CD14-positive monocyte (primary cell): ENCODE data around the gene SNX18. TPM values are rescaled to one million over a fixed set of nuclear protein-coding genes. Genes with fewer than 3 reads are reported as not detected.

Experiments
- DNase-seq, 3 donors: peaks; one replicate each; pipeline ENCODE4 v3.0.0-alpha.2; 2011 to 2022
- H2AFZ ChIP-seq: 2 replicates; pipeline ENCODE4 v1.6.0; 2012; ENCODE audit warnings: mild to moderate bottlenecking, low read depth, low read length, inconsistent platforms; ENCODE audit not compliant: insufficient read depth, poor library complexity, severe bottlenecking
- H3K27ac ChIP-seq, 2 donors: 1 replicate in 1 of 2; 2 replicates in 1 of 2; pipeline ENCODE4 v1.5.1; 2012 to 2013; ENCODE audit warnings: low read length in 2 of 2, control low read depth in 1 of 2, inconsistent platforms in 1 of 2, low read depth in 1 of 2, mild to moderate bottlenecking in 1 of 2
- H3K27me3 ChIP-seq, 2 donors: one replicate each; pipeline versions ENCODE4 v1.6.0 to v1.6.1; 2011 to 2013; ENCODE audit warnings: low read length in 2 of 2; ENCODE audit not compliant: control insufficient read depth in 2 of 2, insufficient read depth in 2 of 2
- H3K36me3 ChIP-seq, 2 donors: replicated peaks in 1 of 2; 1 replicate in 1 of 2; 2 replicates in 1 of 2; pipeline versions ENCODE4 v1.5.1 to v1.6.1; 2012 to 2013; ENCODE audit warnings: low read length in 2 of 2, control low read depth in 1 of 2, inconsistent platforms in 1 of 2, mild to moderate bottlenecking in 1 of 2; ENCODE audit not compliant: insufficient read depth in 2 of 2, control insufficient read depth in 1 of 2
- H3K4me1 ChIP-seq, 2 donors: 1 replicate in 1 of 2; 2 replicates in 1 of 2; pipeline versions ENCODE4 v1.5.1 to v1.6.1; 2012 to 2013; ENCODE audit warnings: low read length in 2 of 2, control low read depth in 1 of 2, inconsistent platforms in 1 of 2, mild to moderate bottlenecking in 1 of 2, moderate library complexity in 1 of 2; ENCODE audit not compliant: insufficient read depth in 2 of 2, control insufficient read depth in 1 of 2
- H3K4me2 ChIP-seq: replicated peaks from 2 replicates; pipeline ENCODE3; 2012; ENCODE audit warnings: low read length, moderate library complexity, mild to moderate bottlenecking; ENCODE audit not compliant: poor library complexity, severe bottlenecking; ENCODE audit errors: extremely low read depth
- H3K4me3 ChIP-seq, 3 experiments: fragments of 200-600 bp in 1 of 3; sonication (generic) in 1 of 3; replicated peaks in 1 of 3; 1 replicate in 2 of 3; 2 replicates in 1 of 3; pipeline ENCODE4 v1.5.1; 2011 to 2013; ENCODE audit warnings: low read length in 3 of 3, mild to moderate bottlenecking in 3 of 3, control low read depth in 2 of 3, low read depth in 2 of 3, inconsistent platforms in 1 of 3, moderate library complexity in 1 of 3
- H3K79me2 ChIP-seq: 2 replicates; pipeline ENCODE4 v1.6.0; 2012; ENCODE audit warnings: mild to moderate bottlenecking, control low read depth, inconsistent platforms, low read length, moderate library complexity; ENCODE audit not compliant: insufficient read depth
- H3K9ac ChIP-seq: 2 replicates; pipeline ENCODE4 v1.6.0; 2017; ENCODE audit warnings: low read length, mild to moderate bottlenecking; ENCODE audit not compliant: insufficient read depth, poor library complexity, severe bottlenecking
- H3K9me3 ChIP-seq, 2 donors: replicated peaks in 1 of 2; 1 replicate in 1 of 2; 2 replicates in 1 of 2; pipeline versions ENCODE4 v1.5.1 to v1.6.1; 2012 to 2013; ENCODE audit warnings: low read length in 2 of 2, control low read depth in 1 of 2; ENCODE audit not compliant: control insufficient read depth in 1 of 2, insufficient read depth in 1 of 2
- H4K20me1 ChIP-seq: 2 replicates; pipeline ENCODE4 v1.6.0; 2012; ENCODE audit warnings: mild to moderate bottlenecking, low read length, control low read depth, moderate library complexity; ENCODE audit not compliant: insufficient read depth
- H3K27ac Mint-ChIP-seq, 7 donors: one replicate each; pipeline ENCODE4 v1.8.0; 2020; ENCODE audit warnings: mild to moderate bottlenecking in 7 of 7, mixed read lengths in 7 of 7, moderate library complexity in 6 of 7, inconsistent platforms in 2 of 7
- H3K27me3 Mint-ChIP-seq, 3 donors: one replicate each; pipeline ENCODE4 v1.8.0; 2021 to 2022; ENCODE audit warnings: low read depth in 3 of 3, mild to moderate bottlenecking in 3 of 3, mixed read lengths in 3 of 3, moderate library complexity in 3 of 3, inconsistent platforms in 1 of 3
- H3K36me3 Mint-ChIP-seq, 2 donors: one replicate each; pipeline ENCODE4 v1.8.0; 2020; ENCODE audit warnings: mixed read lengths in 2 of 2, inconsistent platforms in 1 of 2, mild to moderate bottlenecking in 1 of 2
- H3K4me1 Mint-ChIP-seq: one replicate; pipeline ENCODE4 v1.8.0; 2020; ENCODE audit warnings: mild to moderate bottlenecking, mixed read lengths
- H3K4me3 Mint-ChIP-seq, 2 donors: one replicate each; pipeline ENCODE4 v1.8.0; 2020; ENCODE audit warnings: mild to moderate bottlenecking in 2 of 2, mixed read lengths in 2 of 2, moderate library complexity in 1 of 2
- H3K9me3 Mint-ChIP-seq, 7 donors: one replicate each; pipeline ENCODE4 v1.8.0; 2020 to 2022; ENCODE audit warnings: mixed read lengths in 7 of 7, mild to moderate bottlenecking in 6 of 7, moderate library complexity in 6 of 7, inconsistent platforms in 2 of 7
- WGBS: methylation state at CpG from one replicate; pipeline ENCODE4 v1.1.5; 2013; ENCODE audit warnings: missing lambda C conversion rate; ENCODE audit not compliant: insufficient coverage; 5-methylcytosine and 5-hydroxymethylcytosine counted together
- intact Hi-C, 2 donors: fragments of 100-400 bp; cut with micrococcal nuclease; formaldehyde crosslinking; loops; one replicate each; pipeline versions ENCODE4 v1.15.0 to v1.15.1; 2023
- polyA plus RNA-seq, 3 donors: library from polyadenylated mRNA; depleted of rRNA in 1 of 3; unstranded in 2 of 3; stranded (reverse) in 1 of 3; fragments of 300-500 nt in 2 of 3; fragments of >200 nt in 1 of 3; fragmentation: Illumina TruSeq in 2 of 3; gene quantifications; 1 replicate in 2 of 3; 2 replicates in 1 of 3; pipeline ENCODE4 v1.2.3, GENCODE V29; 2012 to 2021
- TF ChIP-seq, protein P1 (sequence below): fragments of 200-600 bp; IDR thresholded peaks from one replicate; pipeline ENCODE4 v1.8.0; 2022; ENCODE audit warnings: antibody characterized with exemption, mild to moderate bottlenecking

Gene SNX18
- polyA plus RNA-seq, 3 donors: 6.8 to 33.3 (median 12.4) TPM

DNA sequence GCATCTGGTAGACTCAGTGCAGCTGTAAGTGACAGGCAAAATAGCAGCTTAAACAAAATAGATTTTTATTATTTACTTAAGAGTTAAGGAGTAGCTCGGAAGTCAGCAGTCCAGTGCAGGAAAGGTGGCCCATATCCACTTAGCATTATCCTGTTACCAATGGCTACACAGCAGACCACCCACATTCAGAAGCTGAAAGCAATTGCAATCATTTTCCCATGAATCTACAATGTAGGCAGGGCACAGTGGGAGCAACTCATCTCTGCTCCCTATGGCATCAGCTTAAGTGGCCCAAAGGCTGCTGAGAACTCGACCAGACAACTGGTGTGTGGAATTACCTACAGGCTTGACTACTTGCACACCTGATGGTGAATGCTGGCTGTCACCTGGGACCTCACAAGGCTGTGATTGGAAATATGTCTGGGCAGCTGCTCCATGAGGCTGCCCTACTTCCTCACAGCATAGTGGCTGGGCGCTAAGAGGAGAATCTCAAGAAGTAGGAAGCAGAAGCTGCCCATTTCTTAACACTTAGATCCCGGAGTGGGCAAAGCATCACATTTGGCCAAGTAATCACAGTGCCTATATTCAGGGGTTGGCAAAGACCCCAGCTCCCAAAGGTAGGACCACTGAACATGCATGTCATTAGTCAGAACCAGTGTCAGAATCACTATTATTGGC lies 56.4 kb downstream of the SNX18 start:
- Histone ChIP-seq H3K27ac (no peak overlapping the region), H3K27me3 (no peaks in the 10 kb centered on the region), H2AFZ (peak overlapping the region; percentile 10), H3K9me3 (no peaks in the 10 kb centered on the region), H3K9ac (no peak overlapping the region), H3K4me3 (no peak overlapping the region), H3K79me2 (no peaks in the 10 kb centered on the region), H3K4me1 (peaks cover 25 to 40% of the 10 kb centered on the region in 2 donors), H3K4me2 (no peak overlapping the region), H4K20me1 (no peaks in the 10 kb centered on the region), H3K36me3 (no peaks in the 10 kb centered on the region)
- Mint-ChIP-seq H3K36me3 (peaks cover 3 to 4% of the 10 kb centered on the region in 2 donors), H3K9me3 (peaks cover 0 to 2% (median 0%) of the 10 kb centered on the region in 7 donors), H3K4me1 (peaks cover 44% of the 10 kb centered on the region), H3K27ac (peak overlapping the region in 3 of 7 donors; percentile 30 to 65 (median 44)), H3K4me3 (no peak overlapping the region), H3K27me3 (peaks cover 0 to 2% (median 2%) of the 10 kb centered on the region in 3 donors)
- 50% methylated on average over 4 of the region's 4 CpGs for WGBS
- TF ChIP-seq, protein P1, sequence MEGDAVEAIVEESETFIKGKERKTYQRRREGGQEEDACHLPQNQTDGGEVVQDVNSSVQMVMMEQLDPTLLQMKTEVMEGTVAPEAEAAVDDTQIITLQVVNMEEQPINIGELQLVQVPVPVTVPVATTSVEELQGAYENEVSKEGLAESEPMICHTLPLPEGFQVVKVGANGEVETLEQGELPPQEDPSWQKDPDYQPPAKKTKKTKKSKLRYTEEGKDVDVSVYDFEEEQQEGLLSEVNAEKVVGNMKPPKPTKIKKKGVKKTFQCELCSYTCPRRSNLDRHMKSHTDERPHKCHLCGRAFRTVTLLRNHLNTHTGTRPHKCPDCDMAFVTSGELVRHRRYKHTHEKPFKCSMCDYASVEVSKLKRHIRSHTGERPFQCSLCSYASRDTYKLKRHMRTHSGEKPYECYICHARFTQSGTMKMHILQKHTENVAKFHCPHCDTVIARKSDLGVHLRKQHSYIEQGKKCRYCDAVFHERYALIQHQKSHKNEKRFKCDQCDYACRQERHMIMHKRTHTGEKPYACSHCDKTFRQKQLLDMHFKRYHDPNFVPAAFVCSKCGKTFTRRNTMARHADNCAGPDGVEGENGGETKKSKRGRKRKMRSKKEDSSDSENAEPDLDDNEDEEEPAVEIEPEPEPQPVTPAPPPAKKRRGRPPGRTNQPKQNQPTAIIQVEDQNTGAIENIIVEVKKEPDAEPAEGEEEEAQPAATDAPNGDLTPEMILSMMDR: no peak
- DNase-seq: peak; percentile 25 to 49 (median 33)
- intact Hi-C loops: no loop called here

- Histone ChIP-seq H2AFZ (peak overlapping the region; percentile 64), H3K27me3 (no peaks in the 10 kb centered on the region), H3K9ac (no peak overlapping the region), H3K4me3 (peak overlapping the region in 1 of 3 experiments; percentile 40), H3K4me1 (peaks cover 49 to 64% of the 10 kb centered on the region in 2 donors), H3K36me3 (no peaks in the 10 kb centered on the region), H4K20me1 (no peaks in the 10 kb centered on the region), H3K79me2 (no peaks in the 10 kb centered on the region), H3K27ac (peak overlapping the region; percentile 22 to 55), H3K4me2 (peak overlapping the region; percentile 40), H3K9me3 (no peaks in the 10 kb centered on the region)
- H3K36me3 Mint-ChIP-seq: peaks cover 2 to 4% of the 10 kb centered on the region in 2 donors
- peaks cover 72% of the 10 kb centered on the region for H3K4me1 Mint-ChIP-seq
- DNase-seq: peak in 2 of 3 donors; percentile 25 to 44
- H3K27ac Mint-ChIP-seq: peak overlapping the region in 5 of 7 donors; percentile 30 to 78 (median 60)
- H3K27me3 Mint-ChIP-seq: peaks cover 0 to 2% (median 2%) of the 10 kb centered on the region in 3 donors
- intact Hi-C loops: no loop called here
- TF ChIP-seq, protein P1: no peak
- 7% methylated on average over 3 of the region's 5 CpGs for WGBS
- H3K4me3 Mint-ChIP-seq: peak overlapping the region in 1 of 2 donors; percentile 56
- H3K9me3 Mint-ChIP-seq: peaks cover 0 to 2% (median 0%) of the 10 kb centered on the region in 7 donors
Observed at GRCh38 chr5:54577528-54577927, 60.0 kb downstream of the SNX18 start.
